GM04503 (cell line): Measurements from ENCODE around the gene MEAF6.

ENCODE experiments used
- DNase-seq: peaks from one replicate; pipeline ENCODE4 v3.0.0-alpha.2; 2012; ENCODE audit warnings: low read depth

Gene MEAF6

GRCh38 chr1:37473431-37474045 lies 41.0 kb downstream of the MEAF6 start:
- DNase-seq, result no peak

DNA sequence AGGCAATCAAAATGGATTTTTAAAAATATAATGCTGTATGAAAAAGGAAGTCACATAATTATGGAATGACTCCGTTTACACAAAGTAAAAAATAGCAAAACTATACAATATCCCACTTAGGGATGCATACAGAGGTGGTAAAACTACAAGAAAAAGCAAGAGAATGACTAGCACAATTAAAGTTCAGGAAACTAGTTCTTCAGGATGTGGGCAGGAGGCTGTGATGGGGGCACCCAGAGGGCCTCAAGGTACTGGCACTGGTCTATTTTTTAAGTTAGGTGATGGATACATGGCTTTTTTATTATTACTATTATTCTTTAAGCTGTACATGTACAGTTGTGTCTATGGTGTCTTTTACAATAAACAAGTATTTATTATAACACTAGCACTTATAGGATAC lies 41.6 kb downstream of the MEAF6 start:
- no peak for DNase-seq

DNA sequence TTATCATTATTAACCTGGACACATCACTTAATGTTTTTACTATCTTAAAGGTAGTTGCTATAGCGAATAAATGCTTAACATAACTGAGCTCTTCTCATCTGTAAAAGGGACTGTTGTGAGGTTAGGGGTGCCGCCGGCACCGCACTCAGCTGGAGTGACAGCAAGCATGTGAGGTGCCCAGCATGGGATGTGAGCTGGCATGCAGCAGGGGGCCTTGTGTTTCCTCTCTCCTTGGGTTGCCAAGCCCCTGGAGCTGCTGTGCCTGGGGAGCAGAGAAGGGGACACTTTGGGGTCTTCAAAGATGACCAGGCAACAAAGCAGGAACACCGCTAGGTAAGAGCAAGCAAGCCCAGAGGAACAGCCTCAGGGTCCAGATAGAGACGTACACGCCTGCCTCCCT lies 42.3 kb downstream of the MEAF6 start:
- DNase-seq, result no peak

GRCh38 chr1:37471345-37472231 lies 43.0 kb downstream of the MEAF6 start:
- DNase-seq, result no peak

GRCh38 chr1:37469386-37469785 lies 45.2 kb downstream of the MEAF6 start:
- no peak for DNase-seq

DNA sequence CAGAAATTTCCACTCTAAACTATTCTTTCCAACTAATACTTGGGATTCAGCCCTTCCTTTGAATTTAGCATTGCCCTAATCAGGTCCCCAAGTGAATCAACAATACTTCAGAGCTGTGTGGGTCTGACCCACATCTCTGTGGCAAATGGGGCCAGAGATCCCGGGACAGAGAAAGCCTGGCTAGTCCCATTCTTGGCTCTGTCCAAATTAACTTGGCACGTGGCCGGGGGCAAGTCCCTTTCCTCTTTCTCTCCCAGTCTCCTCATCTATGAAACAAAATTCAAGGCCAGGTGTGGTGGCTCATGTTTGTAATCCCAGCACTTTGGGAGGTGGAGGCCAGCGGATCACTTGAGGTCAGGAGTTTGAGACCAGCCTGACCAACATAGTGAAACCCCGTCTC lies 46.5 kb downstream of the MEAF6 start:
- DNase-seq, result no peak

GRCh38 chr1:37465593-37466517 lies 48.7 kb downstream of the MEAF6 start:
- no peak for DNase-seq

DNA sequence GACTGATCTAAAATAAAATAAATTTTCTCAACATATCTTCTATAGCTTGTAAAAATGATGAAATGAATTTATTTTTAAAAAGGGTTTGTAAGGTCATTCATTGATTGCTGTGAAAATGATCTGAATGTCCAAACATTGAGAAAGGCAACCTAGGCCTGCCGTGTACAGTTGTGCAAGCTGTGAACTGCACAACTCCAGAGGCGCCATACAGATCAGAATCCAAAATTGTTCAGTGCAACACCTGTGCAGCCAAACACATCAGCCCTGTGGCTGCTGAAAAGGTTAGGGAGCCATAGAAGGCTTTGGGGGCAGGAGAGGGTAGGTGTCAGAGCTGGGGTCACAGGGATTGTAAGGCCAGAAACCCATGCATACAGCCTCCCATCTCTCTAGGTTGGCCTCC lies 50.1 kb downstream of the MEAF6 start:
- no peak for DNase-seq

- DNase-seq, result no peak
These were observed 52.7 kb downstream of the MEAF6 start for GRCh38 chr1:37461698-37462436.

GRCh38 chr1:37458551-37458950 lies 56.0 kb downstream of the MEAF6 start:
- no peak for DNase-seq

DNA sequence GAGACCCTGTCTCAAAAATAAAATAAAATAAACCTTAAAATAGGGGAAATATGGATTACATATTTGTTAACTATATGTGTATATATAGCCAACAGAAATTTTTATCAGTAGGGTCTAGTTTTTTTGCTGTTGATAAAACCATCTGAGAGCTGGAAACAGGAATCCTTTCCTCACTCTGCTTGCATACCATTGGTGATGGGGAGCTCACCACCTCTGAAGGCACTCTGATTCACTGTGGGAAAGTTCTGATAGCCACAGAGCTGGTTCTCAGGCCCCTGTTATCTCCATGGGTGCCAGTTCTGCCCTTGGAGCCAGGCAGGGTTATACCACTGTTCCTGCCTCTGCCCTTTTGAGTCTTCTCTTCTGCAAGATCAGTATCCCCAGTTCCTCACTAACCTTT lies 58.0 kb downstream of the MEAF6 start:
- DNase-seq, result no peak

DNA sequence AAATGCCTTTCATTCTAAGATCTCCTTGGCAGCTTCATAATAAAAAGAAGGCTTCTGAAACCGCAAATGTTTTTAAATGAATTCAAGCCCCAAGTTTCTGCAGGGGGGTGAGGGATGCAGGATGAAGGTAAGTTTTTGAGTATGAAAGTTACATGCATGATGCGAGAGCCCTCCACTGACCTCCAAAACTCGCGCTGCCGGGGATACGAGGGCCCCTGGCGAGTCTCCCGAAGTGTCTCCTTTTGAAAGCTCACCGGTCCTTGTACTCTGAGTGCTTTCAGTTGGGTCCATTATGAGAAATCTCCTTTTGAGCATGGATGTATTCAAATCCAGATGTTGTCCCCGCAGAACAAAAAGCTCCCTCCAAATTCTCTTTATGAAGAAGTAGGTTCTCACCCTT lies 59.0 kb downstream of the MEAF6 start:
- no peak for DNase-seq

GRCh38 chr1:37453647-37454046 lies 60.9 kb downstream of the MEAF6 start:
- DNase-seq, result no peak

DNA sequence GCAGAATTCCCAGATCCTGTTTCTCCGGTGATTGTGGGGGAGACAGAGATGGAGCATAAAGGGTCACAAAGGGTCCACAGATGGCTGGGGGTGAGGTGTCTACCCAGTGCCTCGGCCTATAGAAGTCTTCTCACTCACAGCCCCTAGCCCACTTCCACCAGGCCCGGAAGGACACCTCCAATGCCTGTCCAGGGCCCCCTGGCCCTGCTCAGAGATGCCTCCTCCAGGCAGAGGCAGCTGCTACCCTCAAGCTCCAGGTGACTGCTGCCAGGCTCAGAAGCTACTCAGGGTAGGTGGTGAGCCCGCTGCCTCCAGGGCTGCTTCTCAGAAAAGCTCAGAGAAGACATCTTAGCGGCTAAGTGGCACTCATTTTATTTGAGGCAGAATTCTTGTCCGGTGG lies 62.1 kb downstream of the MEAF6 start:
- DNase-seq, result no peak

- no peak for DNase-seq
These were observed 64.6 kb downstream of the MEAF6 start for GRCh38 chr1:37449936-37450335.

DNA sequence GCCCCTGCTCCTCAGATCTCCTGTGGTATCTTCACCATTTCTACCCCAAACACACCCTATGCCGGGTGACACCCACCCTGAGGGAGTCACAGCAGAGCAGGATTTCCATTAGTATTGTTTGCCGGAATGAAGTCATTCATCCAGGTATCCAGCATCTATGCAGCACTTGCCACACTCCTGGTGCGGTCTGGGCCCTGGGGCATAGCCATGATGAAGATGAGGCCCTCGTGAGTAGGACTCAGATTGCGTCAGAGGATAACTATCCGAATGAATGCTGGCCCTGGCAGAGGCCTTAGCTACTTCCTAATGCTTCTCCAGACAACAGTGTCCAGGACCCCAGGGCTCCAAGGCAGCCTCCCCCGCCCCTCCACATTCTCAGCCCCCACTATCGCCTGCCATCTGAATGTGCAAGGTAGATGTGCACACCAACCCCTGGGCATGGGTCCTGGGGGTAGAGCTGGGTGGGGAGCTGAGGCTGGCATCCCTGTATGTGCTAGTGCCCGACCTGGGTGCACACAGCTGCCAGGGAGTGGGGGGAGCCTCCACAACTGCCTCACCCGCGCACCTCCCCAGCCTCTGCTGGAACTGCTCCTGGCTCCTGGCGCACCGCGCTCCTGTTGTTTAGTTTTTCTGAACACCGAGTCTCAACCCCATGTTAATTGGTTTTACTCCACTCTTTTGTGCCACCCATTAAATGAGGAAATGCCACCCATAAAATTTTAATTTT lies 65.7 kb downstream of the MEAF6 start:
- DNase-seq, result no peak

DNA sequence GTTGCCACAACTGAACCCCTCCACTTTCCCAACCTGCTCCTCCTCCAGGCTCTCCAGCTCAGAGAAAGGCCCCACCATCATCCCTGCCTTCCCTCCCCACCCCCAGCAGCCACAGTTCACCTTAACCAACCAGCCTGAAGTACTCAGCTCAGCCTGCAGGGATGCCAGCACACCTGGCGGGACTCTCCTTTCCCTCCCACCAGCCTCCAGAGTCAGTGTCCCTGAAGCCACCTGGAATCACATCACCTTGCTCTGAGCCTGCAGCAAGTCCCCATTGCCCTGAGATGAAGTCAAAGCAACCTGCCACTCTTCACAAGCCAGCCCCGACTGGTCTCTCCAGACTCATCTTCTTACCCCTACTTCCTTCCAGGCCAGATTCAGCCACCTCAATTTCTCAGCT lies 66.4 kb downstream of the MEAF6 start:
- no peak for DNase-seq

GRCh38 chr1:37446874-37447273 lies 67.7 kb downstream of the MEAF6 start:
- no peak for DNase-seq

GRCh38 chr1:37442644-37443043 lies 71.9 kb downstream of the MEAF6 start:
- no peak for DNase-seq
